NCI-H2107 treated with DMSO at 0.1 percent for 48 hours (cell line): ENCODE measurements around the gene TMEM250.

ENCODE experiments used
- DNase-seq: peaks from one replicate; lab custom pipeline; 2025; ENCODE audit not compliant: unreplicated experiment; lab: John Stamatoyannopoulos, UW

Gene TMEM250

DNA sequence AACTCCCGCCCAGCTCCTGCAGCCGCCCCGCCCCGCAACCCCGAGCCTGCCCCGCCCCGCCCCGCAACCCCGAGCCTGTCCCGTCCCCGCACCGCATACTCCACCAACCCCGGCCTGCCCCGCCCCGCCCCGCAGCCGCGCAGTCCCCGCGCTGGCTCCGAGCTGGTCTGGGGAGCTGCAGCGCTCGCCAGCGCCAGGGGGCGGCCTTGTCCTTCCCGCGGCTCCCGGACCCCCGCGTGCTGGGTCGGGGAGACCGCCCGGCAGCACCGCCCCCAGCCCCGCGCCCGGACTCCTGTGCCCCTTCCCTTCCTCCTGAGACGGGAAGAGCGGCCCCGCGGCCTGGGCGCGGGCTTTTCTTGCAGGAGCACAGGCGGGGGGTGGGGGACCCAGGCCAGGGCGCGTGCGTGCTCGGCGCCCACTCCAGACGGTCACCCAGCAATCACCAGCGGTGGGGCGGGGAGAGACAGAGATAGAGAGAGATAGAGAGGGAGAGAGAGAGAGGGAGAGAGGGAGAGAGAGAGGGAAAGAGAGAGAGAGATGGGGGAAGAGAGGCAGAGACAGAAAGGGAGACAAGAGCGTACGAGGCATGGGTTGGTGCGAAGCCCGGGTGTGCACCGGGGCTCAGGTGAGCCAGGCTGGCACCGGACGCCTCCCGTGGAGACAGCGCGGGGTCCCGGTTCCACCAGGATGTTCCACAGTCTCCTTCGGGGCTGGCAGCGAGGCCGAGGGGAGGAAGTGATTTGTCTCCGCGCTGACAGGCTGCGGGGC is 14.7 kb upstream of the TMEM250 start:
- DNase-seq, result no peak

DNA sequence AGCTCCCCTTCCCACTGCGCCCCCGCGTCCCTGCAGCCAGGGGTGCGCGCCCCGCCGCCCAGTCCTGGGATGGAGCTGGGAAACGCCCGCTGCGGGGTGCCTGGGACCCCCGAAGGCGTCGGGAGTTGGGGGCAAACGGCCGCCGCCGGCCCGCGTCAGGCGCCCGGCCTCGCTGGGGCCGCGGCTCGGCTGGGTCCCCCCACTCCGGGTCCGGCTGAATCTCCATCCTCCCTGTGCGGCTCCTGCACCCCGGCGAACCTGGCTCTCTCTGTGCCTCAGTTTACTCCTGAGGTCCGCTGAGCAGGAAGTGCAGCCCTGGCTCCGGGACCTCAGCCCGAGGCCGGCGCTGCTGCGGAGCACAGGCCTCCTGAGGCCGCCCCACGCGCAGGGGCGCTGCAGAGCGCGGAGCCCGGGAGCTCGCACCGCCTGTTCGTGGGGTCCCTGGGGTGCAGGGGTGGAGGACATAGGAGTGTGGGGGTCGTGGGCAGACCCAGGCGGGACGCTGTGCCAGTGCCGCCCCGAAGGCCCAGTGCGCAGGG is 13.9 kb upstream of the TMEM250 start:
- no peak for DNase-seq

DNA sequence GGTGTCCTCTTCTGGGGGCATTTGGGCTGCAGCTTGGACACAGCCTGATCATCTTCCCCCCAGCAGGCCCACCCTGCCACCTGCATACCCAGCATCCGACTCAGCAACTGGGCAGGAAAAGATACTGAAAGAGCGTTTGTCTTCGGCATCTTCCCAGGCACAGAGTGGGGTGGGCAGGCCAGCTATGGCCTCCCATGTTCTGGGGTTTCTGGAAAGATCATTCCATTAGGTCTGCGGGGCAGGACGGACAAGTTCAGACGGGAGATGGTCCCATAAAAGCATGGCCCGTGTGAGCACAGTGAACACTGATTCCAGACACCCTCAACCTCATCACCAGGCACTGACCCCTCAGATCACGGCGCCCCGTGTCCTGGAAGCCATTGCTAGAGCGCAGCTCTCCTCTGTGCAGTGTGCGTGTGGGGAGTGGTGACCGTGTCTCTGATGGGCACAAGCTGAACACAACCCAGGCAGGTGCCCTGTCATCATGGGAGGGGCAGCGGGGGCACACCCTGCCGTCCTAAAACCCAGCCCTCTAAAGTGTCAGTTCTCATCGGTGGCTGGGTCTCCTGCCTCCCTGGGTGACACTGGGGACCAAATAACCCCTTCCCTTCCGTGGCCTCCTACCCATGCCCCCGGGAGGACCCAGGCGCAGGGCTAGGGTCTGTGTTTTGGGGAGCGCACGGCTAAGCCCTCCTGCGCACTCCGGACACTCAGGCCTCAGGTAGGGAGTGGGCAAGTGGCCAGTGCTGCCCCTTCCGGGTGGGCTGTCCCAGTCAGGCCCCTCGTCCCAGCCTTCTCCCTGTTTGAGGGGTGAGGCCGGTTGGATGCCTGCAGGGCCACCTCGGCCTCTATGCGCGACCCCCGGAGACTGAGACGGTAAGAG is 13.2 kb upstream of the TMEM250 start:
- no peak for DNase-seq

GRCh38 chr9:136129176-136129575 is 10.5 kb upstream of the TMEM250 start:
- DNase-seq, result no peak

DNA sequence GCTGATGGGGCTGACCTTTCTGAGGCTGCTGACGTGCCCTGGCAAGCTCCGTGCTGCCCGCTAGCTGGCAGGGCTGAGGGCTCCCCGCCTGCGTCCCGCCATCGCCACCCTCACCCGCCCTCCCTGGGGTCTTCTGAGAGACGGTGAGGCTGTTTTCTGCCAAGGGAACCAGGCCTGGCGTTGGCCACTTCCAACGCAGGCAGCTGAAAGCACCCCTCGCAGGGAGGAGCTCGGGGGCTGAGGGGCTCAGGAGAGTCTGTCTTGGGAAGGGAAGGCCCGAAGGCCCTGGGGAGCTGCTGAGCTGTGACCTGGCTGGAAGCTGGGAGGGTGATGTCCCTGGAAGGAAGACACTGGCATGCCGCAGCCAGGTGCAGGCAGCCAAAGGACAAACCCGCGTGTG is 9.8 kb upstream of the TMEM250 start:
- DNase-seq, result no peak

- no peak for DNase-seq
Measured at GRCh38 chr9:136127313-136127712, 8.6 kb upstream of the TMEM250 start.

GRCh38 chr9:136124976-136125692 is 6.5 kb upstream of the TMEM250 start:
- no peak for DNase-seq

- DNase-seq, result peak; percentile 27
Measured at GRCh38 chr9:136122425-136123383, 4.0 kb upstream of the TMEM250 start.

GRCh38 chr9:136121801-136122200 is 3.1 kb upstream of the TMEM250 start:
- no peak for DNase-seq

DNA sequence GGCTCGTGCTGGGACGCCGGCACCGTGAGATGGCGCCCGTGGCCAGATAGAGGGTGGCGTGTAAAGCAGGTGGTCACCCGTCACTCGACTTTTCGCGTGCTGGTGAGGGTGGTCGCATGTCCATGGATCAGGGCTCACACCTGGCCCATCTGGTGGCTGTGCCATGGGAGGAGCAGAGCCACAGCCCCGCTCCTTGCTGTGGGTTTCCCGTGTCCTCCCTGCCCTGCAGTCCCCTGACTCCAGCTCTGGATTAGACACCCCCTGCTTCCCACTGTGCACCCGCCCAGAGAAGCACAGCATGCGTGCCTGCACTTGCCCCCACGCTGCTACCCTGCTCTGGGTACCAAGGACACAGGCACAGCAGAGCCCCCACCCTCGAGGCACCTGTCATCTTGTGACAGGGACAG is 1.8 kb upstream of the TMEM250 start:
- no peak for DNase-seq

GRCh38 chr9:136119883-136120393 is 1.3 kb upstream of the TMEM250 start:
- no peak for DNase-seq

DNA sequence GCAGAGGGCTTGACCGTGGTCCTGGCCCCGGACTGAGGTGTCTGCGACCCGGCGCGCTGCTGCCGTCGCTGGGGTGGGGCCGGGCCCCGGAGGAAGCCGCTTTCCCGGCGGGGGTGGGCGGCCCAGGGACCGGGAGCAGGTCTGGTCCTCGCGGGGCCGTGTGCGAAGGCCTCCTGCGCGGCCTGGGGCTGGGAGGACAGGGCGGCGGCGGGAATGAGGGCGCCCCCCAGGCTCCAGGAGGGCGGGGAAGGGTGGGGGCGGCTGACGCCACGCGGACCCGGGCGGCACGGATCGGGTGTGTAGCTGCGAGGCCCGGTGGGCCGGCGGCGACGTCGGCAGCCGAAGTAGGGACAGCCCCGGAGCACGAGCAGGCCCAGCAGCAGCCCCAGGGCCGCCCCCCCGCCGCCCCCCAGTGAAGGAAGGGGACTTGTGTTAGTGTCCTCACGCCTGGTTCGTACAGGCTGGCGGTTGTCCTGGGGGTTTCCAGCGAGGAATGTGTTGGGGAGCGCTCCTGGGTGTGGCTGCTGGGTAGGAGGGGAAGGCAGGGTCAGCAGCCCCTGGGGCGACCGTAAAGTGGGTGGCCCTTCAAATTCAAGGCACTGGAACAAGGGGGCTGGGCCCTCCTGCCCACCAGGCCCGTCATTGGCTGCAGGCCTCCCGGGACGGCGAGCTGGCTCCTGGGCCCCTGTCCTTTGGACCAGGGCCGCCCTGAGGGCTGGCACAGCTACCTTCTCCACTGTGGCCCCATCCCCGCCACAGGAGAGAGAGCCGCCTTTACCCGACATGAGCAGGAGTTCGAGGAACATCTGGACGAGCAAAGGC is 597 bp upstream of the TMEM250 start:
- DNase-seq, result no peak

DNA sequence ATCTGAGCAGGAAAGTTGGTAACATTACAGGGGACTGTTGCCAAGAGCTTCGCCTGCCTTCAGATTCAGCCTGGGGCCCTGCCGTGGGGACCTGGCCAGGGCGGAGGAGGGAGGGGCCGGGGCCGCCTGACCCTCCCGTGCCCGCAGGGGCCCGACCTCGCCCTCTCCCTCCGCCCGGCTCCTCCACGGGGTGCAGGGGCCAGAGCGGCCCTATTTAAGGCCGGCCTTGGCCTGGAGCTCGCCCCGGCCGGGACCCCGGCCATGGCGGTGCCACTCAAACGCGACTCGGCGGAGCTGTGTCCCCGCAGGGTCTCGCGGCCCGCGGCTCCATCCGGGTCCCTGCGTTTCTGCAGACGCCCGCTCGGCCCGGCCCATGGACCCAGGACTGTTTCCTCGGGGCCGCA is 757 bp downstream of the TMEM250 start:
- DNase-seq, result no peak

DNA sequence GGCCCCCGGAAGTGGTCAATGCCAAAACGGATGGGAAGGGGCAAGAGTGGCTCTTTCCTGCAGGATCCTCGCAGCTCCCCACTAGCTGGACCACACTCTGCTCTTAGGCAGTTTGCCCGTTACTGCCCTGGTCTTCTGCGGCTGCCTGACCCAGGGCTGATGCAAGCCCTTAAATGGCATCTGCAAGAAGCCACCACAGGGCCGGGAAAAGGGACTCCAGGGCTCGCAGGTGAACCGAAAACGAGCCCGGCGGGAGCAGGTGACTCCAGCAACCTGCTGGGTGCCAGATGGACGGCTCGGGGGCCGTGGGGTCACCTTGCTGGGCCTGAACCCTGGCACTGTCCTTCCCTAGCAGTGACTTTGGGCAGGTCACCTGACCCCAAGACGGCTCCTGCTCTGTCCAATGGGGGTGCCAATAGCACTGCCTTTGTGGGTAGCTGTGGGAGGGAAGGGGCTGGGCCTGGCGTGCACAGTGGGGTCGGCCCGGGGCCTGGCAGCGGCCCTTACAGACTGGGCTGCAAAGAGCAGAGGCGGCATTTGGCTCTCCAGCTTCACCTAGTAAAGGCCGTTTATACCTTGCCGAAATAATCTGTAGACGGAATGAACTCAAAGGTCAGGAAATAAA is 1.3 kb downstream of the TMEM250 start:
- no peak for DNase-seq

DNA sequence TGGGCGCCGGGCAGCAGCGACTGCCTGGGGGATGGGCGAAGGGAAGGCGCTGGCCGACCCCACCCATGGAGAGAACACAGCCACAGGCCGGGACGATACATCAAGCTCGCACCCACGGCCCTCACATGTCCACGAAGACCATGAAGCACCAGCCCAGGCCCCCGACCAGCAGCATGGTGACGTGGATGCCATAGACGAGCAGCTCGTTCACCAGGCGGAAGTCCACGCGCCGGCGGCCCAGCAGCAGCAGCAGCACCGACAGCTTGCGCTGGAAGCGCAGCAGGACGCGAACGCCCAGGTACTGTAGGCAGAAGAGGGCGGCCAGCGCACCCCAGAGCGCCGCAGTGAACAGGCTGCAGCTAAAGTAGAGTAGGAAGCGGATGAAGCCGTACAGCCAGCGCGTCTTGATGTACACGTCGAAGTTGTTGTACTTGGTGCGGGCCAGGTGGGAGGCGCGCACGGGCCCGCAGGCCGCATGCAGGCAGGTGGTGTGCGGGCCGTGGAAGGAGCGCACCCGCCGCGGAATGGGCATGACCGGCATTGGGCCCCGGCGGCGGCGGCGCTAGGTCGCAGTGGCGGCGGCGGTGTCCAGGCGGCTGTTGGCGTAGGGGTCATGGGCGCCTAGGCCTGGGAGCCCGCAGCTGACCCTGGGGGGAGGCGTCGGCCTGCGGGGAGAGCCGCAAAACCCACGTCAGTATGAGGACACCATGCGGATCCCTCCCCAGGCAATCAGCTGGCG is 2.1 kb downstream of the TMEM250 start:
- DNase-seq, result no peak

- no peak for DNase-seq
Measured at GRCh38 chr9:136115641-136116359, 2.9 kb downstream of the TMEM250 start.

DNA sequence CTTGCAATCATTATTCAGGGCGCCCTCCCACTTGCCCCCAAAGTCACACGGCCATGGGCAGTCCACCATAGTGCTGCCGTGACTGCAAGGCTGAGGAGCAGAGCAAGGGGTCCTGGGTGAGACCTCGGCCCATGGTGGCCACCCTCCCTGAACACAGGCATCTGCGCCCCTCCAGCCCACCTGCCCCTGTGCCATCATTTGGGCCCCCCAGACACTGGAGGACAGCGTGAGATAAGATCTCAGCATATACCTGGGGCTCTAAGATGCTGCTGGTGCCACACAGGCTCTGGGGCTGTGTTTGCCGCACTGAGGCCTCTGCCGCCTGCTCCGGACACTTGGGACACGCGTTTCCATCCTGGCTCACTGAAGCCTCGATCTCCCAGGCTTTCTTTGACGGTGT is 3.5 kb downstream of the TMEM250 start:
- DNase-seq, result no peak
